Smooth muscle cell (in vitro differentiated cells): Measurements from ENCODE around the gene BMP3. TPM values are rescaled to one million over a fixed set of nuclear protein-coding genes. Genes with fewer than 3 reads are reported as not detected.

Experiments
- DNase-seq: peaks from one replicate; lab custom pipeline; 2025; ENCODE audit not compliant: unreplicated experiment; lab: John Stamatoyannopoulos, UW
- H2AFZ ChIP-seq: fragments of 200-600 bp; sonication (generic); 2 replicates; pipeline ENCODE4 v1.6.0; 2016; ENCODE audit warnings: antibody characterized with exemption, low read depth, mild to moderate bottlenecking
- H3F3A ChIP-seq: fragments of 200-600 bp; sonication (generic); 2 replicates; pipeline ENCODE4 v1.6.0; 2017; ENCODE audit warnings: antibody characterized with exemption, low read depth
- H3K27ac ChIP-seq: fragments of 200-600 bp; sonication (generic); 2 replicates; pipeline ENCODE4 v1.5.1; 2016; ENCODE audit warnings: low read depth, mild to moderate bottlenecking
- H3K27me3 ChIP-seq: fragments of 200-600 bp; sonication (generic); 2 replicates; pipeline ENCODE4 v1.6.1; 2016; ENCODE audit warnings: low read depth, mild to moderate bottlenecking
- H3K36me3 ChIP-seq: fragments of 200-600 bp; sonication (generic); 2 replicates; pipeline ENCODE4 v1.5.1; 2016; ENCODE audit warnings: low read depth
- H3K4me1 ChIP-seq: fragments of 200-600 bp; sonication (generic); 2 replicates; pipeline ENCODE4 v1.5.1; 2016; ENCODE audit warnings: low read depth
- H3K4me2 ChIP-seq: fragments of 200-600 bp; sonication (generic); 2 replicates; pipeline ENCODE4 v1.6.0; 2016; ENCODE audit warnings: mild to moderate bottlenecking
- H3K4me3 ChIP-seq: fragments of 200-600 bp; sonication (generic); 2 replicates; pipeline ENCODE4 v1.5.1; 2016; ENCODE audit warnings: mild to moderate bottlenecking
- H3K79me2 ChIP-seq: fragments of 200-600 bp; sonication (generic); 2 replicates; pipeline ENCODE4 v1.6.0; 2016; ENCODE audit warnings: low read depth, mild to moderate bottlenecking
- H3K9ac ChIP-seq: fragments of 200-600 bp; sonication (generic); 2 replicates; pipeline ENCODE4 v1.6.0; 2016; ENCODE audit warnings: low read depth
- H3K9me3 ChIP-seq: fragments of 200-600 bp; sonication (generic); replicated peaks from 2 replicates; pipeline ENCODE4 v1.5.1; 2016; ENCODE audit warnings: low read depth
- H4K20me1 ChIP-seq: fragments of 200-600 bp; sonication (generic); 2 replicates; pipeline ENCODE4 v1.6.0; 2016; ENCODE audit warnings: low read depth
- WGBS: methylation state at CpG from one replicate; pipeline ENCODE4 v1.1.7; 2016; ENCODE audit warnings: low lambda C conversion rate; 5-methylcytosine and 5-hydroxymethylcytosine counted together
- polyA plus RNA-seq: library from polyadenylated mRNA; unstranded; fragments of >200 nt; fragmentation: Nextera tagmentation; extraction: Ambion mirVana; gene quantifications from 2 replicates; pipeline ENCODE4 v1.2.1, GENCODE V29; 2016
- total RNA-seq: library from RNA; depleted of rRNA; stranded (reverse); fragments of >200 nt; gene quantifications from 2 replicates; pipeline ENCODE4 v1.2.3, GENCODE V29; 2014
- TF ChIP-seq, protein P1 (sequence below): fragments of 200-600 bp; sonication (generic); IDR thresholded peaks from 2 replicates; pipeline ENCODE4 v1.5.1; 2017; ENCODE audit warnings: borderline replicate concordance, mild to moderate bottlenecking, antibody characterized with exemption; ENCODE audit not compliant: insufficient read depth, poor library complexity, severe bottlenecking

BMP3 gene
- total and polyA plus RNA-seq, 2 experiments from 2014 or later: not detected

DNA sequence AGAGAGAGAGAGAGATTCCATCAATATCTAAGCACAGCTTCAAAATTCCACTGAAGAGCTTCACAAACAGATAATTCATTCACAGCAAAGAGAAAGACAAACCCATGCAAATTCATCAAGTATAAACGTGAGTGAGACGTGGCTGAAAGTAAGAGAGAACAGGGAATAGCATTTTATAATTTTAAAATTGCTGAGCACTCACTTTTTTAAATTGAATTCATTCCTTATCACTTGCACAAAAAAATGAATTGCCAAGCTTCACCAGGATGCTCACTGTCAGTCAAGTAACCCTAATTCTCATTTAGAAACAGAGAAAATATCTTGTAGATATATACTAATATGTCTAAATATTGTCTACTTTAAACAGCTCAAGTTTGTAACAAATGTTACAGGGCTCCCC lies 40.5 kb downstream of the BMP3 start:
- H3K36me3 ChIP-seq: no peaks in the 10 kb centered on the region
- TF ChIP-seq, protein P1, sequence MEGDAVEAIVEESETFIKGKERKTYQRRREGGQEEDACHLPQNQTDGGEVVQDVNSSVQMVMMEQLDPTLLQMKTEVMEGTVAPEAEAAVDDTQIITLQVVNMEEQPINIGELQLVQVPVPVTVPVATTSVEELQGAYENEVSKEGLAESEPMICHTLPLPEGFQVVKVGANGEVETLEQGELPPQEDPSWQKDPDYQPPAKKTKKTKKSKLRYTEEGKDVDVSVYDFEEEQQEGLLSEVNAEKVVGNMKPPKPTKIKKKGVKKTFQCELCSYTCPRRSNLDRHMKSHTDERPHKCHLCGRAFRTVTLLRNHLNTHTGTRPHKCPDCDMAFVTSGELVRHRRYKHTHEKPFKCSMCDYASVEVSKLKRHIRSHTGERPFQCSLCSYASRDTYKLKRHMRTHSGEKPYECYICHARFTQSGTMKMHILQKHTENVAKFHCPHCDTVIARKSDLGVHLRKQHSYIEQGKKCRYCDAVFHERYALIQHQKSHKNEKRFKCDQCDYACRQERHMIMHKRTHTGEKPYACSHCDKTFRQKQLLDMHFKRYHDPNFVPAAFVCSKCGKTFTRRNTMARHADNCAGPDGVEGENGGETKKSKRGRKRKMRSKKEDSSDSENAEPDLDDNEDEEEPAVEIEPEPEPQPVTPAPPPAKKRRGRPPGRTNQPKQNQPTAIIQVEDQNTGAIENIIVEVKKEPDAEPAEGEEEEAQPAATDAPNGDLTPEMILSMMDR: no peak
- no peaks in the 10 kb centered on the region for H3K9me3 ChIP-seq
- no peak overlapping the region for H2AFZ ChIP-seq
- H3F3A ChIP-seq: no peaks in the 10 kb centered on the region
- no peak overlapping the region for H3K4me2 ChIP-seq
- DNase-seq: no peak
- no peak overlapping the region for H3K4me3 ChIP-seq
- 30% methylated on average over 2 of the region's 2 CpGs for WGBS
- no peaks in the 10 kb centered on the region for H3K4me1 ChIP-seq
- no peaks in the 10 kb centered on the region for H4K20me1 ChIP-seq
- no peak overlapping the region for H3K27ac ChIP-seq
- no peaks in the 10 kb centered on the region for H3K79me2 ChIP-seq
- no peak overlapping the region for H3K9ac ChIP-seq
- peaks cover 22% of the 10 kb centered on the region for H3K27me3 ChIP-seq

DNA sequence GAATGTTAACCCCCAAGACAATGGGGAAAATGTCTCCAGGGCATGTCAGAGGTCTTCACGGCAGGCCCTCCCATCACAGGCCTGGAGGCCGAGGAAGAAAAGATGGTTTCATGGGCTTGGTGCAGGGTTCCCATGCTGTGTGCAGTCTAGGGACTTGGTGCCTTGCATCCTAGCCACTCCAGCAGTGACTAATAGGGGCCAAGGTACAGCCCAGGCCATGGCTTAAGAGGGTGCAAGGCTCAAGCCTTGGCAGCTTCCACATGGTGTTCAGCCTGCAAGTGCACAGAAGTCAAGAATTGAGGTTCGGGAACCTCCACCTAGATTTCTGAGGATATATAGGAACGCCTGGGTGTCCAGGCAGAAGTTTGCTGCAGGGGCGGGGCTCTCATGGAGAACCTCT lies 50.6 kb downstream of the BMP3 start:
- H3K36me3 ChIP-seq: no peaks in the 10 kb centered on the region
- no peaks in the 10 kb centered on the region for H3F3A ChIP-seq
- no peak overlapping the region for H3K9ac ChIP-seq
- no peak for DNase-seq
- H3K4me2 ChIP-seq: no peak overlapping the region
- no peaks in the 10 kb centered on the region for H3K9me3 ChIP-seq
- TF ChIP-seq, protein P1: no peak
- no peak overlapping the region for H3K27ac ChIP-seq
- no peak overlapping the region for H2AFZ ChIP-seq
- no peaks in the 10 kb centered on the region for H3K4me1 ChIP-seq
- 84% methylated on average over 5 of the region's 5 CpGs for WGBS
- no peaks in the 10 kb centered on the region for H4K20me1 ChIP-seq
- H3K79me2 ChIP-seq: no peaks in the 10 kb centered on the region
- no peak overlapping the region for H3K4me3 ChIP-seq
- no peaks in the 10 kb centered on the region for H3K27me3 ChIP-seq

DNA sequence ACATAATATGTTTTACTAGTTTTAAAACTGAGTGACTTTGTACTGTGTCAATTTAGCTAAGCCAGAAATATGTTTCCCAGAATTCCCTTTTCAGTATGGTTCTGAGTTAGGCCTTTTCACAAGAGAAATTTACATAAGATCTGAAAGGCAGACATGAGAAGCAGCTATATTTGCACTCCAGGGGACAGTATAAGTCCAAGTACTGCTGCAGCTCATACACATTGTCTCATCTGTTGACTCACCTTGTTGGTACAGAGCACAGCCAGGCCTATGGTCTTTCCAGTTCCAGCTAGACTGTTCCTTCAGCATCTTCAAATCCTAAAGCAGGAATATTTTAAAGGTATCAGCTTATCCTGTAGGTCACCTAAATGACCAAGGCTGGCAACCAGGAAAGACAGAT lies 53.5 kb downstream of the BMP3 start:
- DNase-seq: no peak
- no peak overlapping the region for H3K4me2 ChIP-seq
- H3K9me3 ChIP-seq: no peaks in the 10 kb centered on the region
- no peaks in the 10 kb centered on the region for H3F3A ChIP-seq
- no peaks in the 10 kb centered on the region for H3K27me3 ChIP-seq
- no peak overlapping the region for H3K27ac ChIP-seq
- H3K79me2 ChIP-seq: no peaks in the 10 kb centered on the region
- H3K36me3 ChIP-seq: no peaks in the 10 kb centered on the region
- no peaks in the 10 kb centered on the region for H3K4me1 ChIP-seq
- H3K9ac ChIP-seq: no peak overlapping the region
- no peaks in the 10 kb centered on the region for H4K20me1 ChIP-seq
- TF ChIP-seq, protein P1: no peak
- no peak overlapping the region for H3K4me3 ChIP-seq
- H2AFZ ChIP-seq: no peak overlapping the region

DNA sequence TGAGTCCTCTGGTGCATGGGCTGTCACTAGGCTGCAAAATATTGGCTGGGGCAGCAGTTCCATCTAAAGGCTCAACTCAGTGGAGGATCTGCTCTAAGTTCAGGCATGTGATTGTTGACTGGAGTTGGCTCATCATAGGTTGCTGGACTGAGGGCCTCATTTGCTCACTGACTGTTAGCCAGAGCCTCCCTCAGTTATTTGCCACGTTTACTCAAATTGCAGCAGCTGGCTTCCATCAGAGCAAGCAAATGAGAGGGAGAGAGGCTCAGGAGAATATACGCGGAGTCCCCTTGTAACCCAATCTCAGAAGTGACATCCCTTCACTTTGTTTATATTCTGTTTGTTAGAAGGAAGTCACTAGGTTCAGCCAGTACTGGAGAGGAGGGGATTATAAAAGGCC lies 54.1 kb downstream of the BMP3 start:
- Histone ChIP-seq H3K4me3 (no peak overlapping the region), H3F3A (no peaks in the 10 kb centered on the region), H3K27ac (no peak overlapping the region), H3K4me2 (no peak overlapping the region), H3K9ac (no peak overlapping the region), H3K36me3 (no peaks in the 10 kb centered on the region), H2AFZ (no peak overlapping the region), H3K4me1 (no peaks in the 10 kb centered on the region), H4K20me1 (no peaks in the 10 kb centered on the region), H3K9me3 (no peaks in the 10 kb centered on the region), H3K27me3 (no peaks in the 10 kb centered on the region), H3K79me2 (no peaks in the 10 kb centered on the region)
- TF ChIP-seq, protein P1: no peak
- WGBS: 78% methylated on average over 3 of the region's 3 CpGs
- no peak for DNase-seq
